Hepatocyte (in vitro differentiated cells): ENCODE results near the gene SYT7. TPM values are rescaled to one million over a fixed set of nuclear protein-coding genes. Genes with fewer than 3 reads are reported as not detected.

Experiments
- DNase-seq: peaks from one replicate; pipeline ENCODE4 v3.0.0-alpha.2; 2016; ENCODE audit warnings: low spot score
- H2AFZ ChIP-seq: fragments of 200-600 bp; sonication (generic); 2 replicates; pipeline ENCODE4 v1.6.0; 2016; ENCODE audit warnings: antibody characterized with exemption, mild to moderate bottlenecking
- H3K27ac ChIP-seq: fragments of 200-600 bp; sonication (generic); 2 replicates; pipeline ENCODE4 v1.5.1; 2016; ENCODE audit warnings: mild to moderate bottlenecking
- H3K27me3 ChIP-seq: fragments of 200-600 bp; sonication (generic); 2 replicates; pipeline ENCODE4 v1.6.1; 2016
- H3K36me3 ChIP-seq: fragments of 200-600 bp; sonication (generic); replicated peaks from 2 replicates; pipeline ENCODE4 v1.5.1; 2016; ENCODE audit warnings: low read depth; ENCODE audit not compliant: insufficient read depth
- H3K4me1 ChIP-seq: fragments of 200-600 bp; sonication (generic); 2 replicates; pipeline ENCODE4 v1.5.1; 2016; ENCODE audit warnings: mild to moderate bottlenecking, moderate library complexity; ENCODE audit not compliant: insufficient read depth
- H3K4me2 ChIP-seq: fragments of 200-600 bp; sonication (generic); 2 replicates; pipeline ENCODE4 v1.6.0; 2016
- H3K4me3 ChIP-seq: fragments of 200-600 bp; sonication (generic); 2 replicates; pipeline ENCODE4 v1.5.1; 2016; ENCODE audit warnings: mild to moderate bottlenecking
- H3K79me2 ChIP-seq: fragments of 200-600 bp; sonication (generic); 2 replicates; pipeline ENCODE4 v1.6.0; 2017; ENCODE audit warnings: mild to moderate bottlenecking
- H3K9me2 ChIP-seq: fragments of 200-600 bp; sonication (generic); replicated peaks from 2 replicates; pipeline ENCODE4 v1.6.0; 2017; ENCODE audit warnings: mild to moderate bottlenecking; ENCODE audit not compliant: insufficient read depth
- H3K9me3 ChIP-seq: fragments of 200-600 bp; sonication (generic); 2 replicates; pipeline ENCODE4 v1.5.1; 2016; ENCODE audit warnings: low read depth, mild to moderate bottlenecking
- H4K20me1 ChIP-seq: fragments of 200-600 bp; sonication (generic); 2 replicates; pipeline ENCODE4 v1.6.0; 2016; ENCODE audit warnings: mild to moderate bottlenecking; ENCODE audit not compliant: insufficient read depth, poor library complexity, severe bottlenecking
- CTCF ChIP-seq: fragments of 200-600 bp; sonication (generic); IDR thresholded peaks from 2 replicates; pipeline ENCODE4 v1.5.1; 2016; ENCODE audit warnings: antibody characterized with exemption, mild to moderate bottlenecking; ENCODE audit not compliant: poor library complexity
- EZH2 ChIP-seq: fragments of 200-600 bp; sonication (generic); IDR thresholded peaks from 2 replicates; pipeline ENCODE4 v1.6.1; 2016; ENCODE audit warnings: antibody characterized with exemption, mild to moderate bottlenecking, borderline replicate concordance
- EZH2phosphoT487 ChIP-seq: fragments of 200-600 bp; sonication (generic); IDR thresholded peaks from one replicate; pipeline ENCODE4 v1.6.1; 2018; ENCODE audit warnings: antibody characterized with exemption, mild to moderate bottlenecking, low read depth, moderate library complexity; ENCODE audit not compliant: unreplicated experiment, severe bottlenecking
- WGBS: methylation state at CpG from one replicate; pipeline ENCODE4 v1.1.6; 2016; ENCODE audit warnings: low lambda C conversion rate; ENCODE audit errors: missing lambda C conversion rate; 5-methylcytosine and 5-hydroxymethylcytosine counted together
- polyA plus RNA-seq: library from polyadenylated mRNA; unstranded; fragments of >200 nt; fragmentation: Nextera tagmentation; extraction: Ambion mirVana; gene quantifications from 2 replicates; pipeline ENCODE4 v1.2.1, GENCODE V29; 2016
- total RNA-seq: library from RNA; depleted of rRNA; stranded (reverse); fragments of >200 nt; gene quantifications from 2 replicates; pipeline ENCODE4 v1.2.3, GENCODE V29; 2014

The SYT7 gene
- total and polyA plus RNA-seq, 2 experiments from 2014 or later: 11.3 to 15.5 TPM

DNA sequence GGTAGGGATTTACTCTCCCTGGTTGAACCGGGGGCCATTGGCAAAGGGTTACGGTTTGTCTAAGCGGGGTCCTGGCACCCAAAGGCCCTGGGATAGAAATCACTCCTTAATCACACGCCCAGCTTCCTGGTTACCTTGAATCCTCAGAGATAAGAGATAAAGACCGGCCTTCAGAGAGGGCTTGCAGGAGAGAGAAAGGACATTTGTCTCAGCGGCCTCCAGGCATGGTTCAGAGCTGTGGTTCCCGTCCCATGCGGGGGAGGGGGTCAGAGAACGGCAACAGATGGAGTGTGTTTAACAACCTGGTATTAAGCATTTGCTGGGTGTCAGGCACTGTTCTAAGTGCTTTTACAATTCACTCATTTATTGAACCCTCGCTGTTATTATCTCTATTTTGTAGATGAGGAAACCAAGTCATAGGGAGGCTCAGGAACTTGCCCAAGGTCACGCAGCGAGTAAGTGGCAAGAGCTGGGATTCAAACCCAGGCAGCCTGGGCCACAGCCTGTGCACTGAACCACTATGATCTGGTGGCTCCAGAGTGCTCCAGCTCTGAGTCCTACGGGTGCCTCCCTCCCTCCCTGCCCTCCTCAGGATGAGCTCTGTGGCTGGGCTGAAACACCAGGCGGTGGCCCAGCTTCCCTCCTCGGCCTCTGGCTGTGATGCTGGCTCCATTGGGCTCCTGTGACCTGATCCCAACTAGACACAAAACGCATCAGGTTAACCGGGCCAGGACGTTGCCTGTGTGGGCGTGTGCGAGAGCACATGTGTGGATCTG, 53.7 kb downstream of the SYT7 start:
- Histone ChIP-seq H3K4me2 (no peak overlapping the region), H3K36me3 (no peaks in the 10 kb centered on the region), H3K27me3 (no peaks in the 10 kb centered on the region), H4K20me1 (no peaks in the 10 kb centered on the region), H3K9me3 (no peaks in the 10 kb centered on the region), H3K79me2 (no peaks in the 10 kb centered on the region), H3K9me2 (no peaks in the 10 kb centered on the region), H2AFZ (no peak overlapping the region), H3K27ac (no peak overlapping the region), H3K4me3 (no peak overlapping the region), H3K4me1 (peaks cover 12% of the 10 kb centered on the region)
- no peak for TF ChIP-seq EZH2phosphoT487
- no peak for TF ChIP-seq CTCF
- no peak for TF ChIP-seq EZH2
- WGBS: 72% methylated on average over 20 of the region's 20 CpGs
- DNase-seq: no peak

DNA sequence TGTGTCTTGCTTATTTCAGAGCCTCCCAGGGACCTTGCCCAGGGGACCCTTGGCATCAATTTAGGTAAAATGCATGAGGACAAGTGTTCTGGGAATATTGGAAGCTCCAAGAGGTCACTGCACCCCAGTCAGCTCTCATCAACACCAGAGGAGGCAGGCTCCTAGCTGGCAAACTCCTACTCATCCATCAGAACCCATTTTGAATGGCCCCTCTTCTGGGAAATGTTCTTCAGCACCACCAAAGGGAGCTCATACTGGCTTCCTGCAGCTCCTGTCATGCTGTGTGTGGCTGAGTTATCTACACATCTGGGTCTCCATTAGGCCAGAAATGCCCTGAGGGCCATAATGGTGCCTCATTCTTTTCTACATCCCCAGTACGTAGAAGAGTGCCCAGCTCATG, 54.6 kb downstream of the SYT7 start:
- no peak for DNase-seq
- no peaks in the 10 kb centered on the region for H3K9me2 ChIP-seq
- H3K4me2 ChIP-seq: no peak overlapping the region
- no peaks in the 10 kb centered on the region for H3K36me3 ChIP-seq
- H3K27me3 ChIP-seq: no peaks in the 10 kb centered on the region
- H3K79me2 ChIP-seq: no peaks in the 10 kb centered on the region
- 86% methylated on average over 1 of the region's 1 CpG for WGBS
- H3K4me1 ChIP-seq: peaks cover 4% of the 10 kb centered on the region
- H4K20me1 ChIP-seq: no peaks in the 10 kb centered on the region
- H3K9me3 ChIP-seq: no peaks in the 10 kb centered on the region
- H3K4me3 ChIP-seq: no peak overlapping the region
- H2AFZ ChIP-seq: no peak overlapping the region
- no peak overlapping the region for H3K27ac ChIP-seq
- TF ChIP-seq EZH2 (no peak), CTCF (no peak), EZH2phosphoT487 (no peak)

DNA sequence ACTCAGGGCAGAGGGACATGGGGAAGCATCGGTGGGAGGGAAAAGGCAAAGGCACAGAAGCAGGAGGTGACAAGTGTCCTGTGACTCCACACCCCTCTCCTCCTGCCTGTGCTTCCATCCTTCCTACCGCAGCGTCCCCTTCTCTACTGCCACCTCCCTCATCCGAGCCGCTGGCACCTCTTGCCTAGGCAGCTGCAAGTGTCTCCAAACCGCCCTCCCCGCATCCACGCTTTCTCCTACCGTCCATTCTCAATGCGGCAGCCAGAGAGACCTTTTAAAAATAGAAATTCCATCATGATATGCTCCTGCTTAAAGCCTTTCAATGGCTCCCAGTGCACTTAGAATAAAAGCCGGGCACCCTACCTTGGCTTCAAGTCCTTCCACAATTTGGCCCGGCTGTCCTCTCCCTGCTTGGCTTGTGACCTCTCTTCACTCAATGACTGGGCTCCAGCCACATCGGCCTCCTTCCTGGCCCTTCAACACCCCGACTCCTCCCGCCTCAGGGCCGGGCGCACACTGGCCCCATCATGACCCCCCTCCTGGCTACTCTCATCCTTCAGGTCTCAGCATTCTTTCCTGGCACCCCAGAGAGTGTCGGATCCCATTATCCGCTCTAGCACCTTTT, 55.8 kb downstream of the SYT7 start:
- no peaks in the 10 kb centered on the region for H3K9me2 ChIP-seq
- H3K4me3 ChIP-seq: no peak overlapping the region
- no peak overlapping the region for H3K27ac ChIP-seq
- H3K79me2 ChIP-seq: no peaks in the 10 kb centered on the region
- 92% methylated on average over 19 of the region's 19 CpGs for WGBS
- H3K4me1 ChIP-seq: no peaks in the 10 kb centered on the region
- H3K27me3 ChIP-seq: no peaks in the 10 kb centered on the region
- no peaks in the 10 kb centered on the region for H3K9me3 ChIP-seq
- no peak overlapping the region for H3K4me2 ChIP-seq
- no peaks in the 10 kb centered on the region for H4K20me1 ChIP-seq
- no peaks in the 10 kb centered on the region for H3K36me3 ChIP-seq
- DNase-seq: no peak
- TF ChIP-seq CTCF (no peak), EZH2 (no peak), EZH2phosphoT487 (no peak)
- H2AFZ ChIP-seq: no peak overlapping the region
